Stimulated activated effector memory CD8-positive, alpha-beta T cell treated with anti-CD3 and anti-CD28 coated beads, Interleukin-12 subunit alpha, Interleukin-12 subunit beta, amount 100 ng/mL, for 72 hours (primary cell): Measurements from ENCODE around the gene PELI2.

Source experiments
- ATAC-seq: fragments of 150-1000 bp; cut with Tn5 transposase; 2 replicates; pipeline ENCODE4 v1.10.0; 2021
- DNase-seq, 2 donors: peaks; one replicate each; pipeline ENCODE4 v3.0.0; 2021 to 2022; ENCODE audit warnings: low spot score in 2 of 2
- H3K27ac Mint-ChIP-seq: one replicate; pipeline ENCODE4 v1.8.0; 2022; ENCODE audit warnings: mild to moderate bottlenecking, mixed read lengths
- H3K36me3 Mint-ChIP-seq: one replicate; pipeline ENCODE4 v1.8.0; 2022; ENCODE audit warnings: mild to moderate bottlenecking, mixed read lengths
- H3K4me1 Mint-ChIP-seq: one replicate; pipeline ENCODE4 v1.8.0; 2022; ENCODE audit warnings: mixed read lengths
- H3K4me3 Mint-ChIP-seq: one replicate; pipeline ENCODE4 v1.8.0; 2022; ENCODE audit warnings: mild to moderate bottlenecking, mixed read lengths
- H3K9me3 Mint-ChIP-seq: one replicate; pipeline ENCODE4 v1.8.0; 2022; ENCODE audit warnings: mixed read lengths

Gene PELI2

GRCh38 chr14:56129933-56130332, 11.7 kb downstream of the PELI2 start:
- no peak overlapping the region for H3K27ac Mint-ChIP-seq
- DNase-seq: no peak
- H3K36me3 Mint-ChIP-seq: peaks cover 7% of the 10 kb centered on the region
- no peak for ATAC-seq
- no peaks in the 10 kb centered on the region for H3K9me3 Mint-ChIP-seq
- peaks cover 34% of the 10 kb centered on the region for H3K4me1 Mint-ChIP-seq
- H3K4me3 Mint-ChIP-seq: no peak overlapping the region

- ATAC-seq (peak; percentile 76), DNase-seq (no peak)
- Mint-ChIP-seq H3K27ac (no peak overlapping the region), H3K9me3 (no peaks in the 10 kb centered on the region), H3K4me3 (no peak overlapping the region), H3K4me1 (peaks cover 33% of the 10 kb centered on the region), H3K36me3 (peaks cover 7% of the 10 kb centered on the region)
Observed at GRCh38 chr14:56131004-56131864, 13.0 kb downstream of the PELI2 start.

- no peak overlapping the region for H3K27ac Mint-ChIP-seq
- peaks cover 7% of the 10 kb centered on the region for H3K36me3 Mint-ChIP-seq
- H3K9me3 Mint-ChIP-seq: no peaks in the 10 kb centered on the region
- peaks cover 30% of the 10 kb centered on the region for H3K4me1 Mint-ChIP-seq
- ATAC-seq: no peak
- no peak overlapping the region for H3K4me3 Mint-ChIP-seq
- no peak for DNase-seq
Observed at GRCh38 chr14:56131865-56132833, 13.9 kb downstream of the PELI2 start.

DNA sequence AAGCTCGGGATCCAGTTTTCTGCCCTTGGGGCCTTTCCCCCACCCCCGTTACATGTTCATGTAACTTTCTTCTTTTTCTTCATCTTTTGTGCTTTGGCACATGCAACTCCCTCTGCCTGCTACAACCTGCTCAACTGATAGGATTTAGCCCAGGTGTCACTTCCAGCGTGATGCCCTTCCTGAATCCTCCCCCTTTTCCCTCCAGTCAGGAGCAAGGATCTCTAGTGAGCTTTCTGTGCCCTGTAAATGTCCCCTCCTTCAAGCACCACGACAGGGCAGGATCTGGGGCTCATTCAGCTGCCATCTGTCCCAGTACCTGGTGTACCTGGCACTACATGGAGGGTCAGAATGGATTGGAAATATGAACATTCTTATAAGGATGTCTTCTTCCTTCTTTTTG, 15.3 kb downstream of the PELI2 start:
- no peak for DNase-seq
- Mint-ChIP-seq H3K27ac (no peak overlapping the region), H3K36me3 (peaks cover 7% of the 10 kb centered on the region), H3K4me1 (peaks cover 20% of the 10 kb centered on the region), H3K9me3 (no peaks in the 10 kb centered on the region), H3K4me3 (no peak overlapping the region)
- no peak for ATAC-seq

DNA sequence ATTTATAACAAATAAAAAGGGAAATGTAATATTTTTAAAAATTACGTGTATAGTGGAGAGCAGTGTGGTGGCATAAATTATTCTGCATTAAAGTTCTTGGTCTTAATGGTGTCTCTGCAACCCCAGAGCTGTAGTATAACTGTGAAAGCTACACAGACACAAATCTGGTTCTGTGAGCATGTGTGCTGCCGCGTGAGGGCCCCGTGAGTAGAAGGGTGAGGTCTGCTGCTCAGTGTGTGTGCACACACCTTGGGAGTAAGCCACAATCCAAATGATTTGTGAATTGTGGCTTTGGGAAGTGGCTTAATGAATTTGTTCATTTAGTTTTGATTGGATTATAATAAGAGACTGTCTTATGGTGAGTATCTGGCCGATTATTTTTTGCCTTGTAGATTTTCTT, 16.8 kb downstream of the PELI2 start:
- Mint-ChIP-seq H3K9me3 (no peaks in the 10 kb centered on the region), H3K4me1 (peaks cover 22% of the 10 kb centered on the region), H3K4me3 (no peak overlapping the region), H3K36me3 (peaks cover 7% of the 10 kb centered on the region), H3K27ac (no peak overlapping the region)
- ATAC-seq (no peak), DNase-seq (no peak)

GRCh38 chr14:56135668-56136067, 17.5 kb downstream of the PELI2 start:
- Mint-ChIP-seq H3K4me3 (no peak overlapping the region), H3K36me3 (peaks cover 7% of the 10 kb centered on the region), H3K4me1 (peaks cover 25% of the 10 kb centered on the region), H3K9me3 (no peaks in the 10 kb centered on the region), H3K27ac (no peak overlapping the region)
- ATAC-seq: no peak
- DNase-seq: no peak

- Mint-ChIP-seq H3K9me3 (no peaks in the 10 kb centered on the region), H3K27ac (no peak overlapping the region), H3K4me1 (peaks cover 20% of the 10 kb centered on the region), H3K4me3 (no peak overlapping the region), H3K36me3 (peaks cover 1% of the 10 kb centered on the region)
- DNase-seq (no peak), ATAC-seq (peak; percentile 70)
Observed at GRCh38 chr14:56136571-56137452, 18.6 kb downstream of the PELI2 start.

GRCh38 chr14:56137453-56137807, 19.2 kb downstream of the PELI2 start:
- H3K27ac Mint-ChIP-seq: no peak overlapping the region
- ATAC-seq: no peak
- H3K4me3 Mint-ChIP-seq: no peak overlapping the region
- DNase-seq: no peak
- peaks cover 20% of the 10 kb centered on the region for H3K4me1 Mint-ChIP-seq
- H3K9me3 Mint-ChIP-seq: no peaks in the 10 kb centered on the region
- no peaks in the 10 kb centered on the region for H3K36me3 Mint-ChIP-seq

- Mint-ChIP-seq H3K4me1 (peaks cover 23% of the 10 kb centered on the region), H3K27ac (no peak overlapping the region), H3K4me3 (no peak overlapping the region), H3K36me3 (no peaks in the 10 kb centered on the region), H3K9me3 (no peaks in the 10 kb centered on the region)
- no peak for ATAC-seq
- no peak for DNase-seq
Observed at GRCh38 chr14:56137849-56138248, 19.6 kb downstream of the PELI2 start.

DNA sequence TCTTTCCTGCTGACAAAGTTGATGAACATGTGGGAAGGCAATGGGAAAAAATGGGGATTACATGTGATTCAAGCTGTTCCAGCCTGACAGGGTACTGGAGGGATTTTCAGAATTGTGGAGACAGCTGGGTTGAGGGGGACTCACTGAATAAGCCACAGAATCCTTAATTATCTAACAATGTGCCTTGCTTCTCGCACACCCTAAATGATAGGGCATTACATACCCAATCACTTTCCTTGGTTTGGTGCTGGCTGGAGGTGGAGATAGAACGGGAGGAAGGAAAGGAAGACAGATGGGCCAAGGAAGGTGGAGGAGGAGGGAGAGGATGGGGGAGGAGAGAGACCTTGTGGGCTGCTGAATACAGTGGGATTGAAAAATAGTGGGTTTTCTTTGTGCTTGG, 20.7 kb downstream of the PELI2 start:
- ATAC-seq (no peak), DNase-seq (no peak)
- Mint-ChIP-seq H3K36me3 (no peaks in the 10 kb centered on the region), H3K4me3 (no peak overlapping the region), H3K9me3 (no peaks in the 10 kb centered on the region), H3K27ac (no peak overlapping the region), H3K4me1 (peaks cover 22% of the 10 kb centered on the region)

GRCh38 chr14:56142314-56142713, 24.1 kb downstream of the PELI2 start:
- ATAC-seq (no peak), DNase-seq (no peak)
- H3K27ac Mint-ChIP-seq: no peak overlapping the region
- H3K36me3 Mint-ChIP-seq: no peaks in the 10 kb centered on the region
- peaks cover 45% of the 10 kb centered on the region for H3K4me1 Mint-ChIP-seq
- no peak overlapping the region for H3K4me3 Mint-ChIP-seq
- H3K9me3 Mint-ChIP-seq: no peaks in the 10 kb centered on the region

GRCh38 chr14:56143025-56143424, 24.8 kb downstream of the PELI2 start:
- H3K9me3 Mint-ChIP-seq: no peaks in the 10 kb centered on the region
- DNase-seq: no peak
- peak; percentile 74 for ATAC-seq
- H3K36me3 Mint-ChIP-seq: no peaks in the 10 kb centered on the region
- no peak overlapping the region for H3K4me3 Mint-ChIP-seq
- no peak overlapping the region for H3K27ac Mint-ChIP-seq
- H3K4me1 Mint-ChIP-seq: peaks cover 52% of the 10 kb centered on the region

DNA sequence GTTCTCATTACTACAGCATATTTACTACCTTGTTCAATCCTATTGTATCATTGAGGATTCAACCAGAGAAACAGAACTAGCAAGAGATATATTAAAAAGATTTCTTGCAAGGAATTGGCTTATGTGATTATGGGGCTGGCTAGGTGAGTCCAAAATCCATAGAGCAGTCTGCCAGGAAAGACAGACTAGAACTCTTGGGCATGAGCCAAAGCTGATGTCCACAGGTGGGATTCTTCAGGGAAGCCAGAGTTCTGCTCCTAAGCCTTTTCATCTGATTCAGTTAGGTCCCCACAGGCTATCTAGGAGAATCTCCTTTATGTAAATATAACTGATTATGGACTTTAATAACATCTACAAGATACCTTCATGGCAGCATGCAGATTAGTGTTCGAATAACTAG, 26.0 kb downstream of the PELI2 start:
- H3K4me3 Mint-ChIP-seq: no peak overlapping the region
- ATAC-seq: no peak
- H3K36me3 Mint-ChIP-seq: no peaks in the 10 kb centered on the region
- H3K27ac Mint-ChIP-seq: no peak overlapping the region
- H3K4me1 Mint-ChIP-seq: peaks cover 55% of the 10 kb centered on the region
- DNase-seq: no peak
- H3K9me3 Mint-ChIP-seq: no peaks in the 10 kb centered on the region

DNA sequence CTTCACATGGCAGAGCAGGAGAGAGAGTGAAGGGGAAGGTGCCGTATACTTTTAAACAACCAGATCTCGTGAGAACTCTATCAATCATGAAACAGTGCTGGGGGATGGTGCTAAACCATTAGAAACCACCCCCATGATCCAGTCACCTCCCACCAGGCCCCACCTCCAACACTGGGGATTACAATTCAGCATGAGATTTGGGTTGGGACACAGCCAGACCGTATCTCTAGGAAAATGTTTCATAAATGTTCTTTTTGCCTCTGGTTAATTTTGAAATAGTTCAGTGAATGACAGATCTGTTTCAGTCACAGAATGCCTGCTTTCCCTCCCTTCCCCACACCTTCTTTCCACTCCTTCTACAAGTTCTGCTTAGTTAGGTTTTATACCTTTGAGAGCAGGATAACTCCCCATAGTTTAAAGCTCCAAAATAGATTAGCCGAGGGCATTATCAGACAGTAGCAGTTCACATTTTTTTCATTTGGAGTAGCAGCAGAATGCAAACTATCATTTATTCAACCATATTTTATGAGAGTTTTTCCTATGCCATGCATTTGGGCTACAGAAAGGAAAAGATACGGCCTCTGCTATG, 27.1 kb downstream of the PELI2 start:
- H3K9me3 Mint-ChIP-seq: no peaks in the 10 kb centered on the region
- no peak for ATAC-seq
- no peaks in the 10 kb centered on the region for H3K36me3 Mint-ChIP-seq
- no peak overlapping the region for H3K27ac Mint-ChIP-seq
- no peak overlapping the region for H3K4me3 Mint-ChIP-seq
- peaks cover 52% of the 10 kb centered on the region for H3K4me1 Mint-ChIP-seq
- DNase-seq: no peak

GRCh38 chr14:56145965-56146364, 27.8 kb downstream of the PELI2 start:
- Mint-ChIP-seq H3K27ac (no peak overlapping the region), H3K4me3 (no peak overlapping the region), H3K4me1 (peaks cover 51% of the 10 kb centered on the region), H3K36me3 (no peaks in the 10 kb centered on the region), H3K9me3 (no peaks in the 10 kb centered on the region)
- ATAC-seq (peak; percentile 93), DNase-seq (no peak)
